Left cardiac atrium (tissue), 4 donors: ENCODE measurements around the gene STAB1. TPM values are rescaled to one million over a fixed set of nuclear protein-coding genes. Genes with fewer than 3 reads are reported as not detected.

Experiments used
- ATAC-seq, 2 donors: fragments of 200-7000 bp; cut with Tn5 transposase; one replicate each; pipeline ENCODE4 v1.9.1; 2020; ENCODE audit warnings: mild to moderate bottlenecking in 2 of 2, moderate library complexity in 2 of 2
- DNase-seq: peaks from one replicate; pipeline ENCODE4 v3.0.0-alpha.2; 2020
- intact Hi-C, 2 donors: fragments of 100-400 bp; cut with DNase I; formaldehyde crosslinking; loops; one replicate each; pipeline versions ENCODE4 v1.14.1 to v1.15.1; 2022 to 2023
- total RNA-seq, 2 donors: library from RNA; stranded (reverse); fragmentation: NEBNext Ultra II Directional; extraction: Animal tissue kit (Norgen Biotek cat#: 25700); gene quantifications; one replicate each; pipeline ENCODE4 v1.2.1, GENCODE V29; 2021
- donor health status: DM: no; HTN: yes; CAD: no.
- donor health status: DM: no; HTN: yes; CAD: no; lungs with severe emphysema.
- donor health status: DM: yes; HTN: yes; CAD: no.
- donor health status: Dilated cardiomyopathy.

Gene STAB1
- total RNA-seq, 2 donors from 2014 or later, result 169 to 195 TPM

GRCh38 chr3:52479037-52479876 is 15.9 kb upstream of the STAB1 start:
- DNase-seq (peak; percentile 11), ATAC-seq (no peak)
- intact Hi-C loops, result loop anchor here in 1 of 2 donors (10.0 kb wide), 1 partner anchor 206 kb away; the partner anchor contains the start of genes GNL3 and PBRM1

GRCh38 chr3:52479877-52480575 is 15.1 kb upstream of the STAB1 start:
- intact Hi-C loops, result loop anchor here in 1 of 2 donors (10.0 kb wide), 1 partner anchor 205 kb away; the partner anchor contains the start of genes GNL3 and PBRM1
- ATAC-seq (no peak), DNase-seq (peak; percentile 30)

- ATAC-seq (peak in 1 of 2 donors; percentile 3), DNase-seq (peak; percentile 53)
- intact Hi-C loops, result no loop called here
These were observed 14.1 kb upstream of the STAB1 start for GRCh38 chr3:52480768-52481715.

GRCh38 chr3:52481819-52482521 is 13.2 kb upstream of the STAB1 start:
- peak; percentile 44 for DNase-seq
- intact Hi-C loops, result no loop called here
- ATAC-seq, result no peak

GRCh38 chr3:52483081-52483480 is 12.1 kb upstream of the STAB1 start:
- ATAC-seq (no peak), DNase-seq (peak; percentile 15)
- intact Hi-C loops, result no loop called here

GRCh38 chr3:52483577-52484381 is 11.4 kb upstream of the STAB1 start:
- intact Hi-C loops, result no loop called here
- ATAC-seq (peak; percentile 36 to 42), DNase-seq (peak; percentile 26)

GRCh38 chr3:52484680-52485461 is 10.3 kb upstream of the STAB1 start:
- DNase-seq (peak; percentile 15), ATAC-seq (no peak)
- intact Hi-C loops, result no loop called here

GRCh38 chr3:52487050-52487787 is 7.9 kb upstream of the STAB1 start:
- DNase-seq (no peak), ATAC-seq (no peak)
- intact Hi-C loops, result no loop called here

GRCh38 chr3:52487788-52488691 is 7.1 kb upstream of the STAB1 start:
- intact Hi-C loops, result no loop called here
- ATAC-seq (no peak), DNase-seq (no peak)

GRCh38 chr3:52488746-52489145 is 6.4 kb upstream of the STAB1 start:
- ATAC-seq, result no peak
- DNase-seq, result no peak
- intact Hi-C loops, result no loop called here

- ATAC-seq (no peak), DNase-seq (no peak)
- intact Hi-C loops, result no loop called here
These were observed 5.7 kb upstream of the STAB1 start for GRCh38 chr3:52489453-52489852.

- DNase-seq (no peak), ATAC-seq (no peak)
These were observed 4.9 kb upstream of the STAB1 start for GRCh38 chr3:52490035-52490938.

GRCh38 chr3:52490939-52491526 is 4.1 kb upstream of the STAB1 start:
- intact Hi-C loops, result no loop called here
- peak; percentile 21 to 51 for ATAC-seq
- peak; percentile 77 for DNase-seq

More at GRCh38 chr3:52490035-52490938, 4.9 kb upstream of the STAB1 start:
- intact Hi-C loops, result no loop called here

GRCh38 chr3:52492059-52492458 is 3.1 kb upstream of the STAB1 start:
- ATAC-seq, result no peak

More at GRCh38 chr3:52492059-52492458, 3.1 kb upstream of the STAB1 start:
- intact Hi-C loops, result no loop called here
- DNase-seq, result no peak
